Activated CD8-positive, alpha-beta memory T cell treated with anti-CD3 and anti-CD28 coated beads for 24 hours (primary cell): ENCODE data around the gene EXOSC6.
"Not testable (repeated sequence)": the region's sequence is repeated elsewhere in the genome, so short reads cannot be mapped to it uniquely, and the experiment has no call there.

ENCODE experiments used
- DNase-seq: peaks from one replicate; pipeline ENCODE4 v3.0.0-alpha.2; 2020

Gene EXOSC6

DNA sequence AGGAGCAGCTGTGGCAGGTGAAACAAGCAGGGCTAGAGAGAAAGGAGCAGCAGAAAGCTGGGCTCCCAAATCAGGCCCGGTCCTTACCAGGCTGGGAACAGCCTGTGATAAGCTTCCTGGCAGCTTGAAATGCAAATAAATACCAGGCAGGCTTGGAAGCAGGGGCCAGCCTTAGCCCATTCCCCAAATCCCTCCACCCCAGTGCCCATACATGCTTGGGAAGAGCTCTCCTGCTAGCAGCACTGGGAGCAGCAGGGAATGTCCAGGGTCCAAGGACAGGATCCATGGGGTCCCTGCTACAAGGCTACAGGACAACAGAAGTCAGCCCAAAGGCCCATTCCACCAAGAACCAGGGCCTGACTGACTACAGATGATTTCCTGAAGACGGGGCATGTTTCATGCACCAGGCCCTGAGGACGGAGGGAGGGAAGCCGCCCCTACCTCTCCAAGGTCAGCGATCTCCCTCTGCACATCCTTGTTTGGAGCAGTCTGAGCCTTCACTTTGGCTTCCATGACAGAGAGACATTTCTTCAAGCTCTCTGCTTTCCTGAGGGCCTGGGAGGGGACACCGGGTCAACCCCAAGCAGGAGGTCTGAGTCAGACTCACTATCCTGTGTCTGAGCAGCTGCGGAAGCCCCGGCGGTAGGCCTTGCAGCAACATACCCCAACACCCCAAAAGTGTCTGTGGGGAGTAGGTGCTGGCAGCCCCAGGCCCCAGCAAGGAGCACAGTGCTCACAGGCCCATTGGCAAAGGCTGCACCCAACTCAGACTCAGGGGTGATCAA, 2.6 kb upstream of the EXOSC6 start:
- no peak for DNase-seq

DNA sequence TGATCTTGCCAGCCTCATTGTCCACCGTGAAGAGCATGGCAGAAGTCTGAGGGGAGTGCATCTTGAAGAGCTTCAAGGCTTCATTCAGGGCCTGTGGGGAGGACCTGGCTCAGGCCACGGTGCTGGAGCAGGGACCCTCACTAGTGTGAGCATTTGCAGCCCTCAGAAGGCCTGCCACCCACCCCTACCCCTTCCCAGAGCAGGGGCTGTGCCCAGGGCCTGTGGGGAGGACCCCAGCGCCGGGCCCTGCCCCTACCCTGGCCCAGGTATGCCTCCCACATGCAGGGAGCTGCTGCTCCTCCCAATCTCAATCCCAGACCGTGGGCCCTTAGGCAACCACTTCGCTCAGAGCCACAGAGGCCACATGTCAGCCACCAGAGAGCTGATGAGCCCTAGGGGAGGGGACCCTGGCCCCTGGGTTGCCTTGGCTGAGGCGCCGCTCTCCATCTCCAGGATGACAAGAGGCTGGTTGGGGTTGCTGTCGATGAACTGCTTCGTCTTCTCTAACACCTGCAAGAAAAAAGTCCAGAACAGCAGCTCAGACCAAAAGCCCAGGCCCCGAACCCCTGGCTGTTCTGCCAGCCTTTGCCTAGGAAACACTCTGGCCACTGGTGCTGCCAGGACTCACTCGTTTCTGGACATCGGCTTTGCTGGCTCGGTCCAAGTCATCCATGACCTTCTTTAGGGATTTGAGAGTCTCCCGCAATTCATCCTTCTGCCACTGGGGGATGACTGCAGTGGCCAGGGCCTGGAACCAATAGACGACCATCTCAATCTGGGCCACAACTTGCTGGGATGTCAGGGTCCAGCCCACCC, 1.8 kb upstream of the EXOSC6 start:
- DNase-seq = peak; percentile 71

- DNase-seq = no peak
Observed at GRCh38 chr16:70252355-70252988, 732 bp upstream of the EXOSC6 start.

DNA sequence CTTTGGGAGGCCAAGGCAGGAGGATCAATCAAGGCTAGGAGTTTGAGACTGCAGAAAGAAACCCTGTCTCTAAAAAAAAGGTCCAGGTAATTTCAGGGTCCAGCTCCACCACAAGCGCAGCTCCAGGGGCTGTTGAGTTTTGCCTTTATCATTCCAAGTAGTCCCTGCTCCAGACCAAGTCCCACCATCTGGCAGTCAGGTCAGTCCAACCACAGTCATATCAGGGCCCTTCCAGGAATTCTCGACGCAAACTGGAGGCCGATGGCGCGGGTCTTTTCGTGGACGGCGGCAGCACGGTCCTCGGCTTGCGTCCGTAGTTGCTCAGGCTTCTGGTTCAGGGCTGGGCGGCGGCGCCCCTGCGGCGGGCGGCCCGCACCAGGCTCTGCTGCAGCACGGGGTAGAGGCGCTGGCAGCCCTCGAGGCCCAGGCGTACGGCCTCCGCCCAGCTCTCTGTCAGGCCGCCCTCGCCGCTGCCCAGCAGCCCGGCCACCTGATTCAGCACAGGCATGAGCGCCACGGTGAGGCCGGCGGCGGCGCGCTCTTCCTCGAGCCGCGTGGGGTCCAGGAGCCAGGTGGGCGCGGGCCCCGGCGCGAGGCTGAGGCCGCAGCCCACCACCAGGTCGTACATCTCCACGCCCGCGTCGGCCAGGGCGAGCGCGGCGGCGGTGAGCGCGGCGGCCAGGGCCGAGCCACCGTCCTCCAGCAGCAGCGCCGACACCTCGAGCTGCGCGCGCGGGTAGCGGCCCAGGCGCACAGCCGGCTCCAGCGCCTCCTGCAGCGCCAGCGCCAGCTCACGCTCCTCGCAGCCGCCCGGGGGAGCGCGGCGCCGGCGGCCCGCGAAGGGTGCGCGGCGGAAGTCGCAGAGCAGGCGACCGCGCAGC, 752 bp downstream of the EXOSC6 start:
- DNase-seq = peak; percentile 79

- DNase-seq = not testable (repeated sequence)
Observed at GRCh38 chr16:70249697-70250096, 2.0 kb downstream of the EXOSC6 start.

GRCh38 chr16:70238773-70239172, 13.0 kb downstream of the EXOSC6 start:
- not testable (repeated sequence) for DNase-seq

- not testable (repeated sequence) for DNase-seq
Observed at GRCh38 chr16:70231831-70232230, 19.9 kb downstream of the EXOSC6 start.

DNA sequence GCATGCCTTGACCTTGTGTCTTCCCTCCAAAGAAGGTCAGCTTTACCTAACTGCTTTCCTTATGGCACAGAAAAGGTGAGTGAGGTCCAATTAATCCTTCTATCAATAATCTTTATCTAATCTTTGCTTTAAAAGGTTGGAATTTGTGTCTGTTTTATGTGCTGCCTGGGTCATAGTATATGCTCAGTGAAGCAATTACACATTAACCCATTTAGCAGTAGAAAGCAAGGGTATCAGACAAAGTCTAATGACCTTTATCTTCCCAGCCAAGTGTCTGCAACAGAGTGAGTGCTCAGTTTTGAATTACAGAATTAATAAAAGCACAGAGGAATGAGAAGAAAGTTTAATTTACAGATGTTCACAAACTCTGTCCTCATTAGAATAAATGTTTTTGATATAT, 25.7 kb downstream of the EXOSC6 start:
- not testable (repeated sequence) for DNase-seq

- DNase-seq = not testable (repeated sequence)
Observed at GRCh38 chr16:70225430-70225829, 26.3 kb downstream of the EXOSC6 start.

DNA sequence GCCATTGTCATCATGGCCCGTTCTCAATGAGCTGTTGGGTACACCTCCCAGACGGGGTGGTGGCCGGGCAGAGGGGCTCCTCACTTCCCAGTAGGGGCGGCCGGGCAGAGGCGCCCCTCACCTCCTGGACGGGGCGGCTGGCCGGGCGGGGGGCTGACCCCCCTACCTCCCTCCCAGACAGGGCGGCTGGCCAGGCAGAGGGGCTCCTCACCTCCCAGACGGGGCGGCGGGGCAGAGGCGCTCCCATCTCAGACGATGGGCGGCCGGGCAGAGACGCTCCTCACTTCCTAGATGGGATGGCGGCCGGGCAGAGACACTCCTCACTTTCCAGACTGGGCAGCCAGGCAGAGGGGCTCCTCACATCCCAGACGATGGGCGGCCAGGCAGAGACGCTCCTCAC, 27.1 kb downstream of the EXOSC6 start:
- DNase-seq = not testable (repeated sequence)

DNA sequence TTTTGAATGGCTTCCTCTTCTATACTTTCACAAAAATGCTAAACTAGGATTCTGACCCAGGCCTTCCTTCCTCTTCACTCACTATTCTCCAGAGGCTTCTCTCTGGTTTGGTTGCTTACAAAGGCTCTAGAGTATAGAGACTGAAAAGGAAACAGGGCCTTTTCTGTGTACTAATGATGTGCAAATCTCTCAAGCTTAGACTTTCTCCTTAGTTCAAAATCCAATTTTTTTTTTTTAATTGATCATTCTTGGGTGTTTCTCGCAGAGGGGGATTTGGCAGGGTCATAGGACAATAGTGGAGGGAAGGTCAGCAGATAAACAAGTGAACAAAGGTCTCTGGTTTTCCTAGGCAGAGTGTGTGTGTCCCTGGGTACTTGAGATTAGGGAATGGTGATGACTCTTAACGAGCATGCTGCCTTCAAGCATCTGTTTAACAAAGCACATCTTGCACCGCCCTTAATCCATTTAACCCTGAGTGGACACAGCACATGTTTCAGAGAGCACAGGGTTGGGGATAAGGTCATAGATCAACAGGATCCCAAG, 27.7 kb downstream of the EXOSC6 start:
- DNase-seq = not testable (repeated sequence)

- not testable (repeated sequence) for DNase-seq
Observed at GRCh38 chr16:70223216-70223615, 28.5 kb downstream of the EXOSC6 start.

- DNase-seq = not testable (repeated sequence)
Observed at GRCh38 chr16:70222574-70222973, 29.2 kb downstream of the EXOSC6 start.

GRCh38 chr16:70218586-70218985, 33.2 kb downstream of the EXOSC6 start:
- not testable (repeated sequence) for DNase-seq

- DNase-seq = not testable (repeated sequence)
Observed at GRCh38 chr16:70206382-70206781, 45.4 kb downstream of the EXOSC6 start.

GRCh38 chr16:70204668-70205405, 46.9 kb downstream of the EXOSC6 start:
- not testable (repeated sequence) for DNase-seq

DNA sequence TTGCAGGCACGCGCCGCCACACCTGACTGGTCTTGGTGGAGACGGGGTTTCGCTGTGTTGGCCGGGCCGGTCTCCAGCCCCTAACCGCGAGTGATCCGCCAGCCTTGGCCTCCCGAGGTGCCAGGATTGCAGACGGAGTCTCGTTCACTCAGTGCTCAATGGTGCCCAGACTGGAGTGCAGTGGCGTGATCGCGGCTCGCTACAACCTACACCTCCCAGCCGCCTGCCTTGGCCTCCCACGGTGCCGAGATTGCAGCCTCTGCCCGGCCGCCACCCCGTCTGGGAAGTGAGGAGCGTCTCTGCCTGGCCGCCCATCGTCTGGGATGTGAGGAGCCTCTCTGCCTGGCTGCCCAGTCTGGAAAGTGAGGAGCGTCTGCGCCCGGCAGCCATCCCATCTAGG, 47.7 kb downstream of the EXOSC6 start:
- DNase-seq = not testable (repeated sequence)

DNA sequence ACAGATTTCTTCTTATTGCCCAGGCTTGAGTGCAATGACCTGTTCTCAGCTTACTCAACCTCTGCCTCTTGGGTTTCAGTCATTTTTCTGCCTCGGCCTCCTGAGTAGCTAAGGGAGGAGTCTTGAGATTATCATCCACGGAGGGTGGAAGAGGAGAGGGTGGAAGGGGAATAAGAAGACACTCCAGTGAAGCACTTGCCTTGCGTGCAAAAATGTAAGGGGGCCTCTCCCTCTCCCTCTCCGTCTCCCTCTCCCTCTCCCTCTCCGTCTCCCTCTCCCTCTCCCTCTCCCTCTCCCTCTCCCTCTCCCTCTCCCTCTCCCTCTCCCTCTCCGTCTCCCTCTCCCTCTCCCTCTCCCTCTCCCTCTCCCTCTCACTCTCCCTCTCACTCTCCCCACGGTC, 48.2 kb downstream of the EXOSC6 start:
- DNase-seq = not testable (repeated sequence)

- not testable (repeated sequence) for DNase-seq
Observed at GRCh38 chr16:70200063-70200462, 51.7 kb downstream of the EXOSC6 start.

- not testable (repeated sequence) for DNase-seq
Observed at GRCh38 chr16:70199170-70199569, 52.6 kb downstream of the EXOSC6 start.

DNA sequence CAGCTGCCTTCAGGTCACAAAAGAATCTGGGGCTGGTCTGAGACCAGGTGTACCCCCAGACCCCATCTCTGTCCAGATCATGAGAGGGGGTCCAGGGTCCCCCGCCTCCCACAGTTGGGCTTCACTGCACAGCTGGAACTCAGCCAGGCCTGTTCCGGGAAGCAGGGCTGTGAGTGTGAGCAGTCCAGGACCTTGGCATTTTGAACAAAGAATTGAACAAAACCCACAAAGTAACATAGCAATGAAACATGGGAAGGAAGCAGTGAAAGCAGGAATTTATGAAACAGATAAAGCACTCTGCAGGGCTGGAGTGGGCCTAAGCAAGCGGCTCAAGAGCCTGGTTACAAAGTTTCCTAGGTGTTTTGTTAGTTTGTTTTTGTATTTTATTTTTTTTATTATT, 53.1 kb downstream of the EXOSC6 start:
- not testable (repeated sequence) for DNase-seq
